ENCODE results near the gene ESPNL.

Gene ESPNL

GRCh38 chr2:238176613-238177012, 76.5 kb downstream of the ESPNL start:
- no peak for DNase-seq

- no peak for DNase-seq
These were observed 80.4 kb downstream of the ESPNL start for GRCh38 chr2:238180554-238180953.

GRCh38 chr2:238182362-238182761, 82.2 kb downstream of the ESPNL start:
- no peak for DNase-seq
